Mesothelial cell of epicardium (in vitro differentiated cells): ENCODE results near the gene FAM237A. TPM values are rescaled to one million over a fixed set of nuclear protein-coding genes. Genes with fewer than 3 reads are reported as not detected.

Experiments used
- DNase-seq, 2 experiments: peaks; one replicate each; pipeline ENCODE4 v3.0.0; 2021; ENCODE audit warnings: low spot score in 2 of 2; ENCODE audit not compliant: unreplicated experiment in 2 of 2
- H3K27ac Mint-ChIP-seq: 2 replicates; pipeline ENCODE4 v1.8.0; 2021; ENCODE audit warnings: mixed read lengths
- H3K27me3 Mint-ChIP-seq: 2 replicates; pipeline ENCODE4 v1.8.0; 2021; ENCODE audit warnings: low read depth, mixed read lengths
- H3K36me3 Mint-ChIP-seq: 2 replicates; pipeline ENCODE4 v1.8.0; 2021; ENCODE audit warnings: mixed read lengths
- H3K4me1 Mint-ChIP-seq: 2 replicates; pipeline ENCODE4 v1.8.0; 2021; ENCODE audit warnings: mixed read lengths
- H3K4me3 Mint-ChIP-seq: 2 replicates; pipeline ENCODE4 v1.8.0; 2021; ENCODE audit warnings: mild to moderate bottlenecking, moderate library complexity, mixed read lengths
- H3K9me3 Mint-ChIP-seq: 2 replicates; pipeline ENCODE4 v1.8.0; 2021; ENCODE audit warnings: mixed read lengths
- CTCF ChIP-seq: fragments of 200-600 bp; sonication (generic); IDR thresholded peaks from one replicate; pipeline ENCODE4 v1.5.0; 2021; ENCODE audit warnings: antibody characterized with exemption; ENCODE audit not compliant: unreplicated experiment
- total RNA-seq: library from RNA; stranded (reverse); gene quantifications from 3 replicates; pipeline ENCODE4 v1.2.1, GENCODE V29; 2021

The FAM237A gene
- total RNA-seq, 1 donor from 2014 or later: not detected

GRCh38 chr2:206688990-206689389, 46.7 kb downstream of the FAM237A start:
- H3K27ac Mint-ChIP-seq: no peak overlapping the region
- H3K36me3 Mint-ChIP-seq: no peaks in the 10 kb centered on the region
- H3K4me3 Mint-ChIP-seq: no peak overlapping the region
- H3K4me1 Mint-ChIP-seq: no peaks in the 10 kb centered on the region
- no peak for DNase-seq
- peaks cover 41% of the 10 kb centered on the region for H3K27me3 Mint-ChIP-seq
- H3K9me3 Mint-ChIP-seq: no peaks in the 10 kb centered on the region
- TF ChIP-seq CTCF: no peak

- no peak for DNase-seq
- H3K27me3 Mint-ChIP-seq: peaks cover 27% of the 10 kb centered on the region
- H3K27ac Mint-ChIP-seq: no peak overlapping the region
- H3K9me3 Mint-ChIP-seq: no peaks in the 10 kb centered on the region
- H3K4me1 Mint-ChIP-seq: no peaks in the 10 kb centered on the region
- TF ChIP-seq CTCF: no peak
- H3K4me3 Mint-ChIP-seq: no peak overlapping the region
- H3K36me3 Mint-ChIP-seq: no peaks in the 10 kb centered on the region
Measured at GRCh38 chr2:206692971-206693370, 50.7 kb downstream of the FAM237A start.

- H3K4me1 Mint-ChIP-seq: no peaks in the 10 kb centered on the region
- no peak for DNase-seq
- H3K4me3 Mint-ChIP-seq: no peak overlapping the region
- no peaks in the 10 kb centered on the region for H3K36me3 Mint-ChIP-seq
- TF ChIP-seq CTCF: peak; percentile 77
- H3K27ac Mint-ChIP-seq: no peak overlapping the region
- no peaks in the 10 kb centered on the region for H3K9me3 Mint-ChIP-seq
- H3K27me3 Mint-ChIP-seq: peaks cover 27% of the 10 kb centered on the region
Measured at GRCh38 chr2:206693399-206694137, 51.3 kb downstream of the FAM237A start.

- Mint-ChIP-seq H3K9me3 (no peaks in the 10 kb centered on the region), H3K4me3 (no peak overlapping the region), H3K27ac (no peak overlapping the region), H3K36me3 (no peaks in the 10 kb centered on the region), H3K4me1 (no peaks in the 10 kb centered on the region), H3K27me3 (peaks cover 37% of the 10 kb centered on the region)
- no peak for TF ChIP-seq CTCF
- DNase-seq: no peak
Measured at GRCh38 chr2:206696910-206697309, 54.6 kb downstream of the FAM237A start.

GRCh38 chr2:206698811-206699210, 56.5 kb downstream of the FAM237A start:
- H3K4me1 Mint-ChIP-seq: no peaks in the 10 kb centered on the region
- no peak overlapping the region for H3K27ac Mint-ChIP-seq
- peaks cover 46% of the 10 kb centered on the region for H3K27me3 Mint-ChIP-seq
- DNase-seq: no peak
- no peak for TF ChIP-seq CTCF
- no peaks in the 10 kb centered on the region for H3K36me3 Mint-ChIP-seq
- no peak overlapping the region for H3K4me3 Mint-ChIP-seq
- H3K9me3 Mint-ChIP-seq: no peaks in the 10 kb centered on the region

Other genes with a start within 250 kb of the FAM237A start
- gene ADAM23, start 199.0 kb upstream of the FAM237A start, total RNA-seq: 6.9 to 8.6 TPM (median 8.5 TPM) in 3 replicates
- gene DYTN, start 75.9 kb downstream of the FAM237A start, total RNA-seq: not detected in 3 replicates
- gene MDH1B, start 122.8 kb downstream of the FAM237A start, total RNA-seq: 0.89 to 1.3 TPM (median 1.1 TPM) in 3 replicates
- 26.2 to 29.5 TPM (median 28.4 TPM) in 3 replicates for gene FASTKD2, start 123.1 kb downstream of the FAM237A start, total RNA-seq